Cerebellar cortex (tissue), 1 donor: ENCODE measurements around the gene MCM6.
"Not testable (repeated sequence)": the region's sequence is repeated elsewhere in the genome, so short reads cannot be mapped to it uniquely, and the experiment has no call there.

Experiments
- DNase-seq: peaks from one replicate; pipeline ENCODE4 v3.0.0-alpha.2; 2015; ENCODE audit warnings: low spot score

MCM6 gene

DNA sequence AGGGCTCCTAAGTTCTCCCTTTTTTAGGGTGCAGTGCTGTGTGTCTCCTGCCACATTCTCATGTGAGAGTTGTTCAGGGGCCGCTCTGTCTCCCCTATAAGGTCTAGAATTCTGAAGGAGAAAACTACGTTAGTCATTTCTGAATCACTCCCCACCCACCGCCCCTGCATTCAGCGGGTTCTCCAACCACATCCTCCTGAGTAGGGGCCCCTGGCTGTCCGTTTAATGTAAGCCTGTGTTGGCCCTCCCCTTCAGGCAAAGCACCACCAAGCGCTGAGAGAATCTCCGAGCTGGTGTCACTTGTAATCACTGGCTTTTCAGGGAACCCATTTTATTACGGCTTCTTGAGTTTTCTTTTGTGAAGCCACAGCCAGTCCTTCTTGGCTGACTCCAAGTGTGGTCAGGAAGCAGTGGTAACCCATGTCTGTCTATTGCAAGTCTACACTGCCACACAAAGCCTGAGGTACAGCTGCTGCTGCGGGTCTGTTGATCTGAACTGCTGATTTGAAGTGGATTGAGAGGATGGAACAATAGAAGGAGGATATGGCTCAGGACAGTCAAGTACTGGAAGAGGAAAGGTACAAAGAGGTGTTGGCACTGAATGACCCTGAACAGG, 56.1 kb downstream of the MCM6 start:
- no peak for DNase-seq

DNA sequence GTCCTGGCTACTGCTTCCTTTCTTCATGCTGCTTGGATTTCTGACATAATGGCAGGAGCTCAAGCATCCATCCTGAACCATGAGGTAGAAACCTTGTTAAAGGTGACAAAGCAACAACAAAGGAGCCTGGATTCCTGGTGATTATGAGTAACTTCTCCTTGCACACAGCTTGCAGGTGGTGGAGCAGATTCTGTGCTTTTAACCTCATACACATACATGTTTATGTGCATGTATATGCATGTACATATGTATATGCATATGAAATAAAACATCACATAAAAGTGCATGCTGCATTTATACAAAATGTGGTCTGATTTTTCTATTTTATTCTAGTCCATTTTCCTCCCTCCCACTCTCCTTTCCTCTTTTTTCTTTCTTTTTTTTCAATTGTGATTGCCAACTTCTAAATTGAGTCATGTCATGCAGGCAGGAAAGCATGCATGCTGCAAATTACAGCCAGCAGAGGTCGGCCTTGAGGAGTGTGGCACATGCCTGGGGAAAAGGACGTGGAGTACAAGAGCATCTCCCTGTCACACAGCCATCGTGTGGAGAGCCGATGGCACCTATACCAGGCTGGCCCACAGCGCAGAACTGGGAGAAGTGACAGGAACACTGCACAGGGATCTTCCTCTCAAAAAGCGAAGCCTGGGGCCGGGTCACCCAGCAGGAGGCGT, 57.2 kb downstream of the MCM6 start:
- DNase-seq: peak; percentile 14

DNA sequence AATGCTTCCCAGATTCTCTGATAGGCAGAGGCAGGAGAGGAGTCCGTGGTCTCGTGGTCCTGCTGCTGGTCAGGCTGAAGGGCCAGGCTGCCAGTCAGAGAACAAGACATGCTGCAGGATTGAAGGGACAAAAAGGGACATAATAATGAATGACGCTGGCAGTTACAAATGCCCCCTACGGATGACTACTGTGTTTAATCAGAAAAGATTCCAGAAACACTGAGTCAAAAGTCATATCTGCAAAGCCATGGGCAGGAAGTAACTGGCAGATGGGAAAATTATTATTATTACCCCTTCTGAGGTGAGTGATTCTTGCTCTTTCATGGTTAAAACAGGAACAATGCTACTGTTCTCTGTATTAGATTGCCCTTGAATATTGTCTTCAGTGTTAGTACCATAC, 58.3 kb downstream of the MCM6 start:
- no peak for DNase-seq

DNA sequence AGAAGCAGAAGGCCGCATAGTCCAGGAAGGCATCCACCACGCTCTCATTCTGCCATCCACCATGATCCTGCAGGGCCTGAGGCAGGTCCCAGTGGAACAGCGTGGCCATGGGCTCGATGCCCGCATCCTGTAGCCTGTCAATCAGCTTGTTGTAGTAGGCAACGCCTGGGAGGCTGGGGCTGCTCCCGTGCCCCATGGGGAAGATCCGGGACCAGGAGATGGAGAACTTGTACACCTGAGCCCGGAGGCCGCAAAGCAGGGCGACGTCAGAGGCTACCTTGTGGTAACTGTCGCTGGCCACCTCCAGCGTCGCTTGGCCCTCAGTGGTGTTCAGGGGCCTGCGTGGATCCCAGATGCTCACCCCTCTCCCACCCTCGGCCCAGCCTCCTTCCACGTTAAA, 58.8 kb downstream of the MCM6 start:
- no peak for DNase-seq

DNA sequence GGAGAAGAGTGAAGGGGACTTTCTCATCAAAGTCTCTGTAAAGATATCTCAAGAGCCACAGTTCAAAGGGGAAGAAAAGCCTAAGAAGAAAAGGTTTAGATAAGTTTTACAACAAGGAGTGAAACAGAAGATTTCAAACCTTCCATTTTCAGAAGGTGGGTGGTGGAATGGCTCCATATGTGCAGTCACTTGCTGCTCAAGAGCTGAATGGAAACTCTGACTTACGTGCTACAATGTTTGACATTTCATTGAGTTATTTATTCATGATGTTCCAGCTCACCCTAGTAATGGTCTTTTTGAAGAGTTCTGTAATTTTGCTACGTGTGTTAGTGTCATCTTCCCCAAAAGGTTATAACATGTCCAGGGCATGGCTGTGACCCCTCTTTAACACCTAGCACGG, 61.0 kb downstream of the MCM6 start:
- DNase-seq: no peak

DNA sequence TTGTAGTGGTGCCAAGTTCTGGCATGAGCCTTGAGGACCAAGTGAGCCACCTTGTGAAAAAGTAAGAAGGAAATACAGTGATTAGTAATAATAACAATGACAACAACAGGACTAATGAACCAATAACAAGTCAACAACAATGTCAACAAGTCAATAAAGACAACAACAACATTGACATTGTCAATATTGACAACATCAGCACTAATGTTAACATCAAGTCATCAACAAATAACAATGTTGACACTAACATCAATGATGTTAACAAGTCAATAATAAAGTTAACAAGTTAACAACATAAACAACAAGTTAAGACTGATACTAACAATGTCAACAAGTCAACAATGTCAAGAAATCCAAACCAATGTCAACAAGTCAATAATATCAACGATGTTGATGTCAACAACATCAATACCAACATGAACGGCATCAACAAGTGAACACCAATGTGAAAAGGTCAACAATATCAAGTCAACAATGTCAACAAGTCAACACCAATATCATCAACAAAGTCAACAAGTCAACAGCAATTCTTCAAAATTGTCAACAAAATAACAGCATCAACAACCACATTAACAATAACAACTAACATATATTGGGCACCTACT, 63.2 kb downstream of the MCM6 start:
- no peak for DNase-seq

DNA sequence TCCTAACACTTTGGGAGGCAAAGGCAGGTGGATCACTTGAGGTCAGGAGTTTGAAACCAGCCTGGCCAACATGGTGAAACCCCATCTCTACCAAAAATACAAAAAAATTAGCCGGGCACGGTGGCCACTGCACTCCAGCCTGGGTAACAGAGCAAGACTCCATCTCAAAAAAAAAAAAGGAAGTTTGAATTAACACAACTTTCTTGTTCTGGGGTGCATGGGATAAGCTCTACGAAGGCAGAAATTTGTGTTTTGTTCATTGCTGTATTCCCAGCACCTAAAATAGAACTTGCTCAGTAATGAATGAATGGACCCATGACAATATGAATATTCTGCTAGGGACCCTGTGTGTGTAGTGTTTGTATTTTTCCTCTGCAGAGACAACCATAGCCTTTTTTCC, 68.4 kb downstream of the MCM6 start:
- not testable (repeated sequence) for DNase-seq

DNA sequence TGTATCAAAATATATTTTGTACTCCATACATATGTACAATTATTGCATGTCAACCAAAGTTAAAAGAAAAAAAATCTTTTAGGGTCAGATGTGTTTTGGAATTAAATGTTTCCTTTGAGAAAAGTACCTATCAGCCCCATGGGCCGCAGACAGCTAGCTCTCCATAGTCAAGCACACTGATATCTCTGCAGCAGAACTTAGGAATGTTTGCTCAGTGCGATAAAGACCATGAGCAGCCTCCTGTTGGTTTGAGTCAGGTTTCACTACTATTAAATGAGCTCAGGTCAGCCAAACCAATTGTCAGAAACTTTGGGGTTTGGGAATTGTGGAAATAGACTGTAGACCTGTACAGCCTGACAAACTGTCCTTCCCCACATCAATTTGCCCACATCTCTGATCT, 73.0 kb downstream of the MCM6 start:
- no peak for DNase-seq

DNA sequence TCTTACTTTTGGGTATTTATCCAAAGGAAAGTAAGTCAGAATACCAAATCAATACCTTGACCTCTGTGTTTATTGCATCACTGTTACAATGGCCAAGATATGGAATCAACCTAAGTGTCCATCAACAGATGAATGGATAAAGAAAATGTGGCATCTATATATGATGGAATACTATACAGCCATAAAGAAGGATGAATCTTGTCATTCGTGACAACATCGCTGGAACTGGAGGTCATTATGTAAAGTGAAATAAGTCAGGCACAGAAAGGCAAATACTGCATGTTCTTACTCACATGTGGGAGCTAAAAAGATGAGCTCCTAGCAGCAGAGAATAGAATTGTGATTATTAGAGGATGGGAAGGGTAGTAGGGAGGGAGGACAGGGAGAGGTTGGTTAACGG, 73.9 kb downstream of the MCM6 start:
- no peak for DNase-seq

DNA sequence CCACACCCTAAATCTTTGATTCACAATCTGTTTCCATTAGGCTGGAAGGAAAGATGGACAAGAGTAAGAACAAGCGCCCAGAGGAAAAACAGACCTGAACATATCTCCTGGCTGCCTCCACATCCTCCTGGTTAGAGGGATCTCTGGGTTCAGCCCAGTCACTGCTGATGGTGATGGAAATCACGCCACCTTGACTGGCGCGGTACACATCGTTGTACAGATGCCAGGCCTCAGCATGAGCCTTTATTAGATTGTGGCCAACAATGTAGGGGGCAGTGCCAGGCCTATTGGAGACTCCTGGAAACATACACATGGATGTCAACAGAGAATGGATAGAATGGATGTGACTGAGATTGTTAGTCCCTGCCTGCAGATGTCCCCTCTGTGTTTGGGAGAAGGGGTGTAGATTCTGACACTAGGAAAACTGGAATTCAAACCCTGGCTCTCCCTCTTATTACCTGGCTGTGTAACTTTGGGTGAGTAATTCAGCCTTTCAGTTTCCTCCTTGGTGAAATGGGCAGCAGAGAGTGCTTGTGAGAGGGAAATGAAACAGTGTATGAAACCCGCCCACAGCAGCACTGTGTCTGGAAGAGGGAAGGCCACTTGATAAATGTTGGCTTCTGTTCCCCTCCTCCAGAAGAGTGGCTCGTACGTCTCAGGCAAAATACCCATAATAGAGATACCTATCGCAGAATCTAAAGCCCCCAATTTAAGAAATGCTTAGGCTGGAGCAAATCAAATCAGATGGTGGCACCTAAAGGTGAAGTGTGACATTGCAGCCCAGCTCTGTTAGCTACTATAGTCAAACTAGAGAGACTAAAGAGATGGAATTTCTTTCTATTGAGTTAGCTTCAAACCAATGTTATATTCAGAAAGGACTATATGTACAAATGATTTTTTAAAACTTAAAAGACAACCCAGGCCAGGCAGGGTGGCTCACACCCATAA, 75.5 kb downstream of the MCM6 start:
- DNase-seq: no peak

DNA sequence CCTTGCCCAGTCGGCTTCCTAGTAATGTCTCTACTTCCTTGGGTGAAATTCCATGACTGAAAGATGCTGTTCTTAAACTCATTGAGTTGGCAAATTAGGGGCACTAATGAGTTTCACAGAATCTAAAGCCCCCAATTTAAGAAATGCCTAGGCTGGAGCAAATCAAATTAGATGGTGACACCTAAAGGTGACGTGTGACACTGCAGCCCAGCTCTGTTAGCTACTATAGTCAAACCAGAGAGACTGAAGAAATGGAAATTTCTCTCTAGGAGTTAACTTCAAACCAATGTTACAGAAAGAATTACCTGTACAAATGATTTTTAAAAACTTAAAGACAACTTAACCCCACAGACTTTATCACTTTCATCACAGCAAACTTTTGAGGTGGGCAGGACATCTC, 76.5 kb downstream of the MCM6 start:
- no peak for DNase-seq

DNA sequence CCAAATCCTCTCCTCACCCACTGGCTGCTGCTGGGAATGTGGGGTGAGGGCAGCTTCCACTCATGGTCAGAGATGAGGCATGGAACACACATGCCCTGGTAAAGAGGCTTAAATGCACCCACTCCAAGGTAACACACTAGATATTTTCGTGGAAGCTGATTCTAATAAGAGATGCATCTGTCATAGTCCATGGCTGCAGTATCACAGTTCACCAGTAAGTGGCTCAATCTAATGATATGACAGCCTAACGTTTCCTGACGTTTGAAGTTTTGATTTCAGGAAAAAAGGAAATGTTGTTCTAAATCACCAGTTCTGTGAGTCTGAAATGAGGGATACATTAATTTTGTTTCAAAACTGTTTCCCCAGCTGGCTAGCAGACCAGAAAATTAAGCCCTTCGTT, 77.5 kb downstream of the MCM6 start:
- no peak for DNase-seq

DNA sequence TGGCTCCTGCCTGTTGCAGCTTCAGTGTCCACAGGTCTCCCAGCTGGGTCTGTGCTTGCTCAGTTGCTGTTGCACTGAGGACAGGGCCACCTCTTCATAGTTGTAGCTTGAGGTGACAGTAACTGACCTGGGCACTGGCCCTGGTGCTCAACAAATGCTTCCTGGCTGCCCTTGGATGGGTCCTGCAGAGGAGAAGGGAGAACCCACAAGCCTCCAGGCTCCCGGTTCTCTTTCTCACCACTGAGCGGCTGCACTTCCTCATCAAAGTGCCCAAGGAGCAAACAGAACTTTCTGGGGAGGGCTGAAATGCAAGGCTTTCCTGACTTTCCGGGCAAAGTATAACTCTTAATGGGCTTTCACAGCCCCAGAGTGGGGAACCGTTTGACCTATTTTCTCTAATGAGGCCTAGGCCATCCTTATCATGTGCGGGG, 78.0 kb downstream of the MCM6 start:
- no peak for DNase-seq

DNA sequence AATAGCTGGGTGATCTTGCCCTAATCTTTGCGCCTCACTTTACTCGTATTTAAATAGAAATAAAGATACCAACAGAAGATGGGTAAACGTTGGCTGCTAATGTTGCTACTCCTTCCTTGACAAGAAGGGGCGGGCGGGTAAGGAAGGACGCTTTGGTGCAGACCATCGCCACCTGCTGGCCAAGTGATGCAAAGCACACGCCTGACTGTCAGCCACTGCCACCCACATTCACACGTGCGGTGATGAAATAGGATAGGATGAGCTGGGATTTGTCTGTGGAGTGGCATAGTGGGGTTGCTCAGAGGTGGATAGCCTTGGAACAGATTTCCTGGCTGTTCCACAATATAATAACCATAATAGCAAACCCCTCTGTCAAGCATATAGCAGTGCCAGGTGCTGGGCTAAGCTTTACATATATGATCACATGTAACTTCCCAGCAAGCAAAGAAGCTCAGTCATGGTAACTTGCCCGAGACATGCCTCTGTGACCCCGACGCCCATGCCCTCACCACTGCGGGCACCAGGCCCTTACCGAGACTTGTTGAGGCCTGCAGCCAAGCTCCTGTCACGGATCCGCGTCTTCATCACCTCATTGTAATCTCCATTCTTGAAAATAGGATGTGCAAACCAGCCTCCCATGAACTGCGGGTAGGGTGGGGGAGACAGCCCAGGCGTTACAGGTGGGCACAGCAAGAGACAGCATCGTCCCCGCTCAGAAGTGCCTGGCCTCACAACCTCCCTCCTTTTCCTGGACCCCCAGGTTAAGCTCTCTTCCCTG, 78.6 kb downstream of the MCM6 start:
- peak; percentile 64 for DNase-seq

DNA sequence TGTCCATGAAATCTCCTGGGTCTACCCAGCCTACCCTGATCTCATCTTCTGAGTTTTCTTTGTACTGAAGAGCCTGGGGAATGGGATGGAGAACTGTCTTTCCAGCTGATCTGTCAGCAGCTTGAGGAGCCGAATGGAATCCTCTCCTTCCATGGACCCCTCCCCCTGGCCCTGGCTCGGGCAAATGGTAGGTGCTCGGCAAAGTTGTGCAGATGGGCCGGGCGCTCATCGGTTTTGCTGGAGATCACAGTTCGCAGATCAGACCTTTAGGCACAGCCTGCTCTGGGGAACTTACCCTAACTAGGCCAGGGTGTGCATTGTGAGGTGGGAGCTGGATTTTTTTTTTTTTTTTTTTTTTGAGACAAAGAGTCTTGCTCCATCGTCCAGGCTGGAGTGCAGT, 79.6 kb downstream of the MCM6 start:
- DNase-seq: no peak

DNA sequence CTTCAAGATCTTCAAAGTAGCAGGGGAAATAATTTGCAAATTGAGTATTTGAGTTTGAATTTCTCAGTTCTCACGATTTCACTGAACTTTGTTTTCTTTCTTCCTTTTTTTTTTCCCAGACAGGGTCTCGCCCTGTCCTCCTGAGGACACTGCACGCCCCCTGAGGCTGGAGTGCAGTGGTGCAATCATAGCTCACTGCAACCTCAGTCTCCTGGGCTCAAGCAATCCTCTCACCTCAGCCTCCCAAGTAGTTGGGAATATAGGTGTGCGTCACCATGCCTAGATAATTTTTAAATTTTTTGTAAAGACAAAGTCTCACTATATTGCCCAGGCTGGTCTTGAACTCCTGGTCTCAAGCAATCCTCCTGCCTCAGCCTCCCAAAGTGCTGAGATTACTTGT, 80.6 kb downstream of the MCM6 start:
- not testable (repeated sequence) for DNase-seq

DNA sequence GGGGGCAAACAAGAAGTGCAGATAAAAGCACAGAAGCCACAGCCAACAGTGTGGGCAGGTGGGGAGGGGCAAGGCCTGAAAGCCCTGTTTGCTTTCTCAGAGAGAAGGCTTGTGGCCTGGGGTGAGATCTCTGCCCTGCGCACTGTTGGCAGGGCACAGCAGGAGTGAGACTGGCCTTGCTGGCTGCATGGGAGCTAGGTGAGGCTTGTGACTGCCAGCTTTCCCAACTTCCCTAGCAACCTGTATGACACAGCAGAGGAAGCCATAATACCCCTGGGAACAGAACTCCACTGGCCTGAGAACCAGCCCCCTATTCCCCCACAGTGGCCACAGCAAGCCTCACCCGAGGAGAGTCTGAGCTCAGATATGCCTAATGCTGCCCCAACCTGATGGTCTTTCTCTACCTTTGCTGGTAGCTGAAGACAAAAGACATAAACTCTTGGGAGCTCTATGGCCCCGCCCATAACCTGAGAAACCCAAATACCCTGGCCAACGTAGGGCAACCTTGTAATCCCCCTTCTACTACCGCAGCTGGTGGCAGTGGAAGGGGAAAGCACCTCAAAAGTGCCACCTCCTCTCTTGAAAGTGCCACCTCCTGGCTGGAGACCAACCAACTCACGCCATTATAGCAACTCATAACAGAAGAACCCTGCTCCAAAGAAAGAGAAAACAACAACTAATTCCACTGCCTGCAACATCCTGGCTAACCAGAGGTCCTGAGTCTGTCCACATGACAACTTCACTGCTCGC, 83.7 kb downstream of the MCM6 start:
- DNase-seq: no peak

DNA sequence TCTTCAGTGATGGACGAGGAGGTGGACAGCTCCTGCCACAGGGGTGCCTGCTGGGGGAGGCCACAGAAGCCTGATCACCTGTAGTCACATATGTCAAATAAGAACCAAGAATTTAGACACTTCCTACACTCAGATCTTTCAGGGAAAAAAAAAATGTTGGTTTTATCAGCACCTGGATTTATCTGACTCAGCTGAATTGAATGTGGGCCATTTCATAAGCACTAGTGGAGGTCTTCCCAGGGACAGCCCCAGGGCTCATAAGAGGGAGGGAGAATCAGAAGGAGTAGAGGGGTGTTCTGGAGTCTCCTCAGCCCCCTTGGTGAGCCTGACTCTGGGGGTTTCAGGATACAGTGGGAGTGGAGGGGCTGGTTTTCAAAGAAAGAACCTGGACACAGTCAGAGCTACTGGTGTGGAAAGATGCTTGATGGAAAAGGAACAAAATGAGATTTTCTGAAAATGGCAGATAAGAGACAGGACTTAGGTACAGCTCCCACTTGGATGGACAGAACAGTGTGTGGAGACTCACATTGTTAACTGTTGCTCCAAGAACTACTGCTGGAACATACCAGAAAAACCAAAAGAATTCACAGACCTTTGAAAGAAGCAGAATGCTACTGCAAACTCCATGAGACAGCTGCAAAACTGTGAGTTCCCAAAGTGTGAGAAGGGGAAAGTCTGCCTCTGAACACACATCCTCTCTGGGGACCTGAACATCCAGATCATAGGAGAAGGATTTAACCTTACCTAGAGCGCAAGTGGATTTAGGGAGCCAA, 84.6 kb downstream of the MCM6 start:
- DNase-seq: no peak

DNA sequence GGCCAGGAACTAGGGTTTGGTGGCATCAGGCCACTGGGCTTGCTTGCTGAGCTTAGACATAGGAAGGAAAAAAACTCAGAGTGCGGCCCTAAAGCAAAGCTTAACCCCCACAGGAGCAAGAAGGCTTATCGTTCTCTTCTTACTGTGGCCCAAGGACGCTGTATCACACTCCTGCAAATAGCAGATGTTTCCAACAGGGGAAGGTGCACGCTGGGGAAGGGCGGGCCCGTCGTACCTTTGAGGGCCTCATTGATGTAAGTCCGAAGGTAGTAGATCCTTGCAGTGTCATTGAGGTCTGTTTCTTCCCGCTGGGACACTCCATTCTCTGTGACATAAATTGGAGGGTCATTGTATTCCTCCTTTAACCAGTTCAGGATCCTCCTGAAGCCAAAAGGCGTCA, 85.8 kb downstream of the MCM6 start:
- DNase-seq: no peak
